ENCODE results near the gene MICU2. TPM values are rescaled to one million over a fixed set of nuclear protein-coding genes. Genes with fewer than 3 reads are reported as not detected.

Gene MICU2
- total and polyA plus RNA-seq, 10 of the 15 experiments (the other 5 are each of a cell fraction or from before 2014, with no cell fraction given) = 17.7 to 56.6 (median 43.8) TPM

GRCh38 chr13:21603531-21604448 is at the start of gene MICU2 (continued):
- TF ChIP-seq PAX8 (IDR thresholded peaks at IDR 0.05) (no peak), ZNF274 (IDR thresholded peaks at IDR 0.05; ENCODE audit: insufficient read depth, insufficient read length) (no peak), E4F1 (IDR thresholded peaks at IDR 0.05; ENCODE audit: borderline replicate concordance, partially characterized antibody) (peak; percentile 87), E2F4 (IDR thresholded peaks at IDR 0.05; ENCODE audit: low read depth, low read length) (0 out of 2 replicates have a peak, but pooled peaks have one; percentile 31)
- TF ChIP-seq, protein P1, sequence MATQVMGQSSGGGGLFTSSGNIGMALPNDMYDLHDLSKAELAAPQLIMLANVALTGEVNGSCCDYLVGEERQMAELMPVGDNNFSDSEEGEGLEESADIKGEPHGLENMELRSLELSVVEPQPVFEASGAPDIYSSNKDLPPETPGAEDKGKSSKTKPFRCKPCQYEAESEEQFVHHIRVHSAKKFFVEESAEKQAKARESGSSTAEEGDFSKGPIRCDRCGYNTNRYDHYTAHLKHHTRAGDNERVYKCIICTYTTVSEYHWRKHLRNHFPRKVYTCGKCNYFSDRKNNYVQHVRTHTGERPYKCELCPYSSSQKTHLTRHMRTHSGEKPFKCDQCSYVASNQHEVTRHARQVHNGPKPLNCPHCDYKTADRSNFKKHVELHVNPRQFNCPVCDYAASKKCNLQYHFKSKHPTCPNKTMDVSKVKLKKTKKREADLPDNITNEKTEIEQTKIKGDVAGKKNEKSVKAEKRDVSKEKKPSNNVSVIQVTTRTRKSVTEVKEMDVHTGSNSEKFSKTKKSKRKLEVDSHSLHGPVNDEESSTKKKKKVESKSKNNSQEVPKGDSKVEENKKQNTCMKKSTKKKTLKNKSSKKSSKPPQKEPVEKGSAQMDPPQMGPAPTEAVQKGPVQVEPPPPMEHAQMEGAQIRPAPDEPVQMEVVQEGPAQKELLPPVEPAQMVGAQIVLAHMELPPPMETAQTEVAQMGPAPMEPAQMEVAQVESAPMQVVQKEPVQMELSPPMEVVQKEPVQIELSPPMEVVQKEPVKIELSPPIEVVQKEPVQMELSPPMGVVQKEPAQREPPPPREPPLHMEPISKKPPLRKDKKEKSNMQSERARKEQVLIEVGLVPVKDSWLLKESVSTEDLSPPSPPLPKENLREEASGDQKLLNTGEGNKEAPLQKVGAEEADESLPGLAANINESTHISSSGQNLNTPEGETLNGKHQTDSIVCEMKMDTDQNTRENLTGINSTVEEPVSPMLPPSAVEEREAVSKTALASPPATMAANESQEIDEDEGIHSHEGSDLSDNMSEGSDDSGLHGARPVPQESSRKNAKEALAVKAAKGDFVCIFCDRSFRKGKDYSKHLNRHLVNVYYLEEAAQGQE (IDR thresholded peaks at IDR 0.05; ENCODE audit: low read depth, low read length) = no peak

Data from GM12878 (cell line).